Transverse colon (tissue), 4 donors: ENCODE measurements around the gene DISC1. TPM values are rescaled to one million over a fixed set of nuclear protein-coding genes. Genes with fewer than 3 reads are reported as not detected.

Experiments
- DNase-seq: peaks from one replicate; pipeline ENCODE4 v3.0.0-alpha.2; 2019
- H3K27ac ChIP-seq, 4 donors: fragments of 200-600 bp; sonication (generic); 2 replicates each; pipeline ENCODE4 v1.5.1; 2016 to 2018; ENCODE audit warnings: inconsistent platforms in 4 of 4
- H3K27me3 ChIP-seq: fragments of 200-600 bp; sonication (generic); 2 replicates; pipeline ENCODE4 v1.5.1; 2017; ENCODE audit warnings: inconsistent platforms
- H3K36me3 ChIP-seq, 4 donors: fragments of 200-600 bp; sonication (generic); 2 replicates each; pipeline ENCODE4 v1.5.1; 2017 to 2019; ENCODE audit warnings: inconsistent platforms in 4 of 4
- H3K4me1 ChIP-seq, 4 donors: fragments of 200-600 bp; sonication (generic); 2 replicates each; pipeline ENCODE4 v1.5.1; 2017 to 2020; ENCODE audit warnings: inconsistent platforms in 4 of 4
- H3K4me3 ChIP-seq, 4 donors: fragments of 200-600 bp; sonication (generic); 1 replicate in 1 of 4; 2 replicates in 3 of 4; pipeline versions ENCODE4 v1.5.1 to v1.6.1; 2017 to 2019; ENCODE audit warnings: inconsistent platforms in 4 of 4
- H3K9me3 ChIP-seq, 2 donors: fragments of 200-600 bp; sonication (generic); 2 replicates each; pipeline ENCODE4 v1.5.1; 2017 to 2019; ENCODE audit warnings: inconsistent platforms in 2 of 2
- CTCF ChIP-seq, 5 experiments: fragments of 200-600 bp in 3 of 5; fragments of 450-650 bp in 2 of 5; sonication (generic) in 3 of 5; IDR thresholded peaks; 1 replicate in 2 of 5; 2 replicates in 3 of 5; pipeline ENCODE4 v1.5.1; 2016 to 2017; ENCODE audit warnings: antibody characterized with exemption in 5 of 5, inconsistent platforms in 3 of 5, mild to moderate bottlenecking in 2 of 5, moderate library complexity in 1 of 5
- EP300 ChIP-seq: sonication (generic); formaldehyde crosslinking; IDR thresholded peaks from one replicate; pipeline ENCODE4 v1.6.1; 2017; ENCODE audit warnings: antibody characterized with exemption, low read depth
- POLR2A ChIP-seq: fragments of 450-650 bp; IDR thresholded peaks from one replicate; pipeline ENCODE4 v1.6.1; 2016; ENCODE audit warnings: antibody characterized with exemption, mild to moderate bottlenecking, moderate library complexity
- POLR2AphosphoS5 ChIP-seq, 3 donors: sonication (generic); formaldehyde crosslinking; IDR thresholded peaks; one replicate each; pipeline ENCODE4 v1.6.1; 2016; ENCODE audit warnings: antibody characterized with exemption in 3 of 3
- WGBS, 2 donors: methylation state at CpG; one replicate each; pipeline ENCODE4 v1.1.5; 2018; ENCODE audit warnings: low coverage in 1 of 2; 5-methylcytosine and 5-hydroxymethylcytosine counted together
- in situ Hi-C, 4 donors: fragments of 200-750 bp; cut with MboI; loops; one replicate each; pipeline versions ENCODE4 v1.15.0 to v1.15.1; 2017; ENCODE audit warnings: low sequenced_read_pairs in 3 of 4, low pct_ligation_motif_present in 1 of 4, low pct_unique_long_range_greater_than_20kb in 1 of 4
- intact Hi-C: fragments of 100-400 bp; cut with DNase I; formaldehyde crosslinking; loops from one replicate; pipeline ENCODE4 v1.15.1; 2023; ENCODE audit warnings: low total_unique reads
- total RNA-seq, 4 donors: library from RNA; depleted of rRNA; stranded (reverse); fragments of >200 nt; gene quantifications; one replicate each; pipeline ENCODE4 v1.1.0, GENCODE V29; 2016

DISC1 gene
- total RNA-seq, 4 donors from 2014 or later, result 7.8 to 20.3 (median 11.5) TPM

GRCh38 chr1:232044728-232045127 is 418.1 kb downstream of the DISC1 start:
- no peaks in the 10 kb centered on the region for H3K36me3 ChIP-seq
- no peak for DNase-seq
- no peaks in the 10 kb centered on the region for H3K27me3 ChIP-seq
- no peak overlapping the region for H3K4me3 ChIP-seq
- WGBS, 2 donors, result 97 to 100% methylated on average over 3 of the region's 3 CpGs
- H3K27ac ChIP-seq, result no peak overlapping the region
- no peak for TF ChIP-seq EP300
- TF ChIP-seq POLR2AphosphoS5 (IDR thresholded peaks at IDR 0.05), result no peak
- no peak for TF ChIP-seq POLR2A
- TF ChIP-seq CTCF (IDR thresholded peaks at IDR 0.05), result no peak
- no peaks in the 10 kb centered on the region for H3K9me3 ChIP-seq
- intact Hi-C loops, result no loop called here
- no peaks in the 10 kb centered on the region for H3K4me1 ChIP-seq
- in situ Hi-C loops, result no loop called here

GRCh38 chr1:232045139-232045994 is 418.8 kb downstream of the DISC1 start:
- Histone ChIP-seq H3K4me3 (no peak overlapping the region), H3K4me1 (no peaks in the 10 kb centered on the region), H3K27ac (no peak overlapping the region), H3K36me3 (no peaks in the 10 kb centered on the region), H3K27me3 (no peaks in the 10 kb centered on the region), H3K9me3 (no peaks in the 10 kb centered on the region)
- DNase-seq, result no peak
- in situ Hi-C loops (no loop called here), intact Hi-C loops (no loop called here)
- TF ChIP-seq EP300, result no peak
- TF ChIP-seq CTCF (IDR thresholded peaks at IDR 0.05), result no peak
- no peak for TF ChIP-seq POLR2A
- TF ChIP-seq POLR2AphosphoS5 (IDR thresholded peaks at IDR 0.05), result no peak
- WGBS, 2 donors, result 87 to 88% methylated on average over 4 to 8 of the region's 8 CpGs

- 74 to 77% methylated on average over 3 of the region's 3 CpGs for WGBS, 2 donors
- H3K27me3 ChIP-seq, result no peaks in the 10 kb centered on the region
- DNase-seq, result no peak
Measured at GRCh38 chr1:232046451-232047306, 420.1 kb downstream of the DISC1 start.

More at GRCh38 chr1:232046451-232047306, 420.1 kb downstream of the DISC1 start:
- Histone ChIP-seq H3K36me3 (no peaks in the 10 kb centered on the region), H3K9me3 (no peaks in the 10 kb centered on the region), H3K27ac (no peak overlapping the region), H3K4me3 (no peak overlapping the region), H3K4me1 (no peaks in the 10 kb centered on the region)
- in situ Hi-C loops (no loop called here), intact Hi-C loops (no loop called here)
- TF ChIP-seq POLR2AphosphoS5 (IDR thresholded peaks at IDR 0.05), result no peak
- TF ChIP-seq POLR2A, result no peak
- TF ChIP-seq CTCF (IDR thresholded peaks at IDR 0.05), result no peak
- TF ChIP-seq EP300, result no peak
